Tibial nerve (tissue), 4 donors: ENCODE results near the gene UBFD1. TPM values are rescaled to one million over a fixed set of nuclear protein-coding genes. Genes with fewer than 3 reads are reported as not detected.
"Not testable (repeated sequence)": the region's sequence is repeated elsewhere in the genome, so short reads cannot be mapped to it uniquely, and the experiment has no call there.

Experiments used
- DNase-seq, 2 donors: peaks; one replicate each; pipeline ENCODE4 v3.0.0-alpha.2; 2019; ENCODE audit warnings: low spot score in 2 of 2
- H3K27ac ChIP-seq, 4 donors: fragments of 200-600 bp; sonication (generic) in 3 of 4; one replicate each; pipeline ENCODE4 v1.5.1; 2017 to 2019; ENCODE audit warnings: mild to moderate bottlenecking in 1 of 4
- H3K27me3 ChIP-seq, 2 donors: fragments of 200-600 bp; sonication (generic) in 1 of 2; one replicate each; pipeline versions ENCODE4 v1.5.1 to v1.6.0; 2017 to 2019
- H3K36me3 ChIP-seq, 3 donors: fragments of 200-600 bp; sonication (generic); one replicate each; pipeline ENCODE4 v1.5.1; 2018 to 2019
- H3K4me1 ChIP-seq, 4 donors: fragments of 200-600 bp; sonication (generic) in 3 of 4; one replicate each; pipeline ENCODE4 v1.5.1; 2017 to 2019
- H3K4me3 ChIP-seq, 4 donors: fragments of 200-600 bp; sonication (generic) in 3 of 4; one replicate each; pipeline ENCODE4 v1.5.1; 2017 to 2019; ENCODE audit warnings: mild to moderate bottlenecking in 1 of 4, moderate library complexity in 1 of 4
- H3K9me3 ChIP-seq, 4 donors: fragments of 200-600 bp; sonication (generic) in 3 of 4; one replicate each; pipeline ENCODE4 v1.5.1; 2017 to 2019
- CTCF ChIP-seq, 5 experiments: fragments of 200-600 bp in 3 of 5; fragments of 450-650 bp in 2 of 5; sonication (generic) in 3 of 5; IDR thresholded peaks; one replicate each; pipeline ENCODE4 v1.5.1; 2016 to 2019; ENCODE audit warnings: antibody characterized with exemption in 5 of 5, mild to moderate bottlenecking in 3 of 5, moderate library complexity in 2 of 5
- EP300 ChIP-seq, 2 donors: sonication (generic); formaldehyde crosslinking; IDR thresholded peaks; one replicate each; pipeline ENCODE4 v1.6.1; 2017; ENCODE audit warnings: antibody characterized with exemption in 2 of 2, mild to moderate bottlenecking in 1 of 2
- POLR2A ChIP-seq, 2 donors: fragments of 450-650 bp; IDR thresholded peaks; one replicate each; pipeline ENCODE4 v1.6.1; 2017; ENCODE audit warnings: antibody characterized with exemption in 2 of 2, mild to moderate bottlenecking in 2 of 2, moderate library complexity in 2 of 2
- WGBS, 2 donors: methylation state at CpG; one replicate each; pipeline ENCODE4 v1.1.5; 2018; 5-methylcytosine and 5-hydroxymethylcytosine counted together
- total RNA-seq, 4 donors: library from RNA; depleted of rRNA; stranded (reverse); fragments of >200 nt; gene quantifications; one replicate each; pipeline ENCODE4 v1.1.0, GENCODE V29; 2016

Gene UBFD1
- total RNA-seq, 4 donors from 2014 or later = 70.5 to 110 (median 76.5) TPM

- Histone ChIP-seq H3K4me3 (no peak overlapping the region), H3K4me1 (no peaks in the 10 kb centered on the region), H3K27ac (no peak overlapping the region), H3K27me3 (no peaks in the 10 kb centered on the region), H3K36me3 (peaks cover 0 to 98% (median 0%) of the 10 kb centered on the region in 3 donors), H3K9me3 (no peaks in the 10 kb centered on the region)
- TF ChIP-seq POLR2A (IDR thresholded peaks at IDR 0.05) (no peak), CTCF (IDR thresholded peaks at IDR 0.05) (no peak), EP300 (IDR thresholded peaks at IDR 0.05) (no peak)
- DNase-seq = no peak
- WGBS, 2 donors = 77 to 78% methylated on average over 6 of the region's 6 CpGs
Measured at GRCh38 chr16:23607726-23608125, 50.2 kb downstream of the UBFD1 start.

DNA sequence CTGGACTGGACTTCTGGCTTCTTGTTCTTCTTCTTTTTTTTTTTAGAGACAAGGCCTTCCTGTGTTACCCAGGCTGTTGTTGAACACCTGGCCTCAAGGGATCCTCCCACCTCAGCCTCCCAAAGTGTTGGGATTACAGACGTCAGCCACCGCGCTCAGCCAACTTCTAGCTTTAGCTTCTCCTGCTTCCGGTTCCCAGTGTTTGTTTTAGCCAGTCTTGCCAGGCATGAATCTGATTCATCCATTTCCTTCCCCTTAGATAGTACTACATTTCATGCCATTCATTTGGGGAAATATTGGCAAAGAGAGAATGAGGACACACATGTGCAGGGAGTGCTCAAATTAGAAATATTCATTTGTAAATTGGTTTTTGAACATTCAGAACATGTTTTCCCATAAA is 50.7 kb downstream of the UBFD1 start:
- no peak overlapping the region for H3K4me3 ChIP-seq
- no peaks in the 10 kb centered on the region for H3K4me1 ChIP-seq
- no peaks in the 10 kb centered on the region for H3K9me3 ChIP-seq
- peaks cover 0 to 98% (median 0%) of the 10 kb centered on the region in 3 donors for H3K36me3 ChIP-seq
- H3K27me3 ChIP-seq = no peaks in the 10 kb centered on the region
- WGBS, 2 donors = 73 to 84% methylated on average over 4 of the region's 4 CpGs
- no peak for DNase-seq
- H3K27ac ChIP-seq = no peak overlapping the region
- TF ChIP-seq CTCF (IDR thresholded peaks at IDR 0.05) (no peak), EP300 (IDR thresholded peaks at IDR 0.05) (no peak), POLR2A (IDR thresholded peaks at IDR 0.05) (no peak)

DNA sequence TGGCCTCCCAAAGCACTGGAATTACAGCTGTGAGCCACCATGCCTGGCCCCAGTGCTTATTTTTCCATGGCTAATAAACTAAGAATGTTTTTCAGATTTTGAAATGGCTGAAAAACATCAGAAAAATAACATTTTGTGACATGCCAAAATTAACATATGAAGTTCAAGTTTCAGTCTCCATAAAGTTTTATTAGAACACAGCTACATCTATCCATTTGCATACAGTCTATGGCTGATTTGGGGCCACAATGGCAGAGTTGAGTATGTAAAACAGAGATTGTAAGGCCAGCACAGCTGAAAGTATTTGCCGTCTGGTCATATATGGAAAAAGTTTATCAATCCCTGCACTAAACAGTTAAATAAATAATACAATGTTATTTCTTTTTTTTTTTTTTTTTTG is 52.4 kb downstream of the UBFD1 start:
- no peak for DNase-seq
- TF ChIP-seq CTCF (IDR thresholded peaks at IDR 0.05) (no peak), POLR2A (IDR thresholded peaks at IDR 0.05) (no peak)
- Histone ChIP-seq H3K27me3 (no peaks in the 10 kb centered on the region), H3K9me3 (no peaks in the 10 kb centered on the region), H3K4me3 (no peak overlapping the region), H3K36me3 (peaks cover 0 to 92% (median 0%) of the 10 kb centered on the region in 3 donors), H3K27ac (no peak overlapping the region), H3K4me1 (no peaks in the 10 kb centered on the region)
- WGBS, 2 donors = 95 to 97% methylated on average over 1 of the region's 1 CpG

- peaks cover 0 to 92% (median 0%) of the 10 kb centered on the region in 3 donors for H3K36me3 ChIP-seq
- not testable (repeated sequence) for DNase-seq, H3K9me3 ChIP-seq, H3K27me3 ChIP-seq, H3K4me3 ChIP-seq, H3K27ac ChIP-seq, H3K4me1 ChIP-seq
- 95 to 96% methylated on average over 6 of the region's 6 CpGs for WGBS, 2 donors
Measured at GRCh38 chr16:23610905-23611304, 53.4 kb downstream of the UBFD1 start.

DNA sequence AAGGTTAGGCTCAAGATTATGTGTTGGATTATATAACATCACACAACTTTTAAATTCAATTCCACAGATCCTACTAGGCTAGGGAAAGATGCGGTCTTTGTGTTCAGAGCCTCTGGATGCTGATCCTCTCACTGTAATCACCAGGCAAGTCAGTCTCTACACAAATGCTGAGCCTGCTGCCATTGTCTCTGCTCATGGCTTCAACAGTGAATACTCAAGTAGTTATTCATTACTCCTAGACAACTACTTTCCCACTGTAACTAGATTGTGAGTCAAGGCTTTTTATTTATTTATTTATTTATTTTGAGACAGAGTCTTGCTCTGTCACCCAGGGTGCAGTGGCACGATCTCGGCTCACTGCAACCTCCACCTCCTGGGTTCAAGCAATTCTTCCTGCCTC is 54.4 kb downstream of the UBFD1 start:
- Histone ChIP-seq H3K27me3 (no peaks in the 10 kb centered on the region), H3K9me3 (no peaks in the 10 kb centered on the region), H3K36me3 (peaks cover 0 to 92% (median 0%) of the 10 kb centered on the region in 3 donors), H3K4me1 (no peaks in the 10 kb centered on the region), H3K27ac (no peak overlapping the region), H3K4me3 (no peak overlapping the region)
- 97 to 98% methylated on average over 3 of the region's 3 CpGs for WGBS, 2 donors
- no peak for DNase-seq
- TF ChIP-seq EP300 (IDR thresholded peaks at IDR 0.05) (no peak), POLR2A (IDR thresholded peaks at IDR 0.05) (no peak), CTCF (IDR thresholded peaks at IDR 0.05) (no peak)

DNA sequence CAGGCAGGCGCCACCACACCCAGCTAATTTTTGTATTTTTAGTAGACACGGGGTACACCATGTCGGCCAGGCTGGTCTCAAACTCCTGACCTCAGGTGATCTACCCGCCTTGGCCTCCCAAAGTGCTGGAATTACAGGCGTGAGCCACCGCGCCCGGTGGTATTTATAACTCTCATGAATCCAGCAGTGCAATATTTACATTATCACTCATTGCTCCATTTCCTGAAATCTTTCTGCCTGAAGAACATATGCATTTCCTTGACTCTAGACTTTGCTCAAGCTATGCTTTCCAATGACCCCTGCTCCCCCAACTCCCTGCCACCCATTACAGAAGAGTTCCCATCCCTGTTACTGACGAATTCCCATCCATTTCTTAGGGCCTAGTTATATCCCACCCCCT is 58.3 kb downstream of the UBFD1 start:
- Histone ChIP-seq H3K27ac (no peak overlapping the region), H3K9me3 (no peaks in the 10 kb centered on the region), H3K36me3 (peaks cover 0 to 93% (median 4%) of the 10 kb centered on the region in 3 donors), H3K4me1 (no peaks in the 10 kb centered on the region), H3K4me3 (no peak overlapping the region), H3K27me3 (no peaks in the 10 kb centered on the region)
- 97 to 98% methylated on average over 9 of the region's 9 CpGs for WGBS, 2 donors
- no peak for TF ChIP-seq CTCF (IDR thresholded peaks at IDR 0.05)
- no peak for TF ChIP-seq POLR2A (IDR thresholded peaks at IDR 0.05)
- TF ChIP-seq EP300 (IDR thresholded peaks at IDR 0.05) = no peak
- DNase-seq = no peak
